HepG2 (cell line): ENCODE results near the gene AGBL1. TPM values are rescaled to one million over a fixed set of nuclear protein-coding genes. Genes with fewer than 3 reads are reported as not detected.

Source experiments
- ATAC-seq: fragments of 200-7000 bp; cut with Tn5 transposase; 3 replicates; pipeline ENCODE4 v1.9.1; 2020; ENCODE audit warnings: mild to moderate bottlenecking, moderate library complexity
- BruUV-seq: library from RNA; stranded (reverse); fragments of 400-500 nt; replicated peaks from 2 replicates; lab custom pipeline; 2021; lab: Mats Ljungman, UMichigan
- CTCF ChIA-PET: fragments of 300-600 bp; formaldehyde crosslinking; extraction: SDS; loops from one replicate; lab custom pipeline; 2021; ENCODE audit warnings: low total read pairs, inconsistent platforms, low intra/inter-chr PET ratio; lab: Yijun Ruan, JAX
- POLR2A ChIA-PET: fragments of 350-600 bp; sonication (Branson Sonifier 250); formaldehyde crosslinking; loops from one replicate; lab custom pipeline; 2020; ENCODE audit warnings: antibody characterized with exemption, inconsistent platforms; lab: Yijun Ruan, JAX
- DNase-seq: peaks from one replicate; pipeline ENCODE4 v3.0.0-alpha.2; 2015; ENCODE audit warnings: low spot score
- FAIRE-seq: peaks from 3 replicates; lab custom pipeline; 2011; peaks lifted over from hg19 to GRCh38; lab: Jason Lieb, UNC
- H2AFZ ChIP-seq: one replicate; pipeline ENCODE4 v1.6.1; 2011; ENCODE audit warnings: low read length, inconsistent platforms
- H3K27ac ChIP-seq: fragments of 300-600 bp; 3 replicates; pipeline ENCODE4 v1.8.0; 2011; ENCODE audit warnings: mixed run types, mild to moderate bottlenecking, mixed read lengths, low read length, inconsistent platforms; ENCODE audit not compliant: insufficient read depth; ENCODE audit errors: extremely low read length
- H3K27me3 ChIP-seq, 2 experiments: fragments of 200-600 bp in 1 of 2; 2 replicates in 1 of 2; 3 replicates in 1 of 2; pipeline versions ENCODE4 v1.6.0 to v1.8.0; 2011; ENCODE audit warnings: low read length in 2 of 2, mild to moderate bottlenecking in 2 of 2, moderate library complexity in 2 of 2, inconsistent platforms in 1 of 2; ENCODE audit not compliant: insufficient read depth in 2 of 2, control insufficient read depth in 1 of 2
- H3K36me3 ChIP-seq, 2 experiments: fragments of 200-600 bp in 1 of 2; replicated peaks in 1 of 2; 2 replicates in 1 of 2; 3 replicates in 1 of 2; pipeline versions ENCODE4 v1.5.1 to v1.8.0; 2011; ENCODE audit warnings: low read length in 2 of 2, inconsistent platforms in 1 of 2; ENCODE audit not compliant: insufficient read depth in 2 of 2, control insufficient read depth in 1 of 2
- H3K4me1 ChIP-seq: 2 replicates; pipeline ENCODE4 v1.5.1; 2012; ENCODE audit warnings: low read length, inconsistent platforms; ENCODE audit not compliant: insufficient read depth
- H3K4me2 ChIP-seq: 2 replicates; pipeline ENCODE4 v1.6.0; 2011; ENCODE audit warnings: low read depth, low read length, inconsistent platforms
- H3K4me3 ChIP-seq, 3 experiments: fragments of 200-600 bp in 1 of 3; sonication (generic), shearing (Covaris generic) in 1 of 3; replicated peaks in 1 of 3; 2 replicates each; pipeline ENCODE4 v1.5.1; 2011 to 2016; ENCODE audit warnings: low read length in 3 of 3, inconsistent platforms in 2 of 3, low read depth in 2 of 3, mild to moderate bottlenecking in 2 of 3, control low read depth in 1 of 3, mixed read lengths in 1 of 3; ENCODE audit not compliant: insufficient read depth in 1 of 3
- H3K79me2 ChIP-seq: one replicate; pipeline ENCODE4 v1.6.1; 2011; ENCODE audit warnings: low read length, inconsistent platforms; ENCODE audit not compliant: insufficient read depth
- H3K9ac ChIP-seq: 2 replicates; pipeline ENCODE4 v1.6.0; 2011; ENCODE audit warnings: mild to moderate bottlenecking, low read depth, low read length, inconsistent platforms; ENCODE audit not compliant: insufficient read depth
- H3K9me3 ChIP-seq: 2 replicates; pipeline ENCODE4 v1.5.1; 2012; ENCODE audit warnings: mild to moderate bottlenecking, low read length
- H4K20me1 ChIP-seq: 2 replicates; pipeline ENCODE4 v1.6.0; 2011; ENCODE audit warnings: inconsistent platforms, mild to moderate bottlenecking, low read length, moderate library complexity; ENCODE audit not compliant: insufficient read depth
- DMAP1 ChIP-seq: IDR thresholded peaks from 2 replicates; pipeline ENCODE4 v1.6.1; 2016
- FOXA1 ChIP-seq, 2 experiments: fragments of 450-650 bp in 1 of 2; sonication (generic) in 1 of 2; formaldehyde crosslinking in 1 of 2; IDR thresholded peaks; 2 replicates each; pipeline versions ENCODE4 v1.4.0 to v1.6.1; 2016 to 2020; ENCODE audit warnings: missing genetic modification reagents in 1 of 2
- HNF4G ChIP-seq, 2 experiments: sonication (generic) in 1 of 2; formaldehyde crosslinking in 1 of 2; IDR thresholded peaks; 2 replicates each; pipeline versions ENCODE4 v1.4.0 to v1.6.1; 2011 to 2020; ENCODE audit warnings: borderline replicate concordance in 2 of 2, low read depth in 2 of 2, mild to moderate bottlenecking in 2 of 2, low read length in 1 of 2, missing genetic modification reagents in 1 of 2, moderate library complexity in 1 of 2
- KDM3A ChIP-seq: IDR thresholded peaks from 2 replicates; pipeline ENCODE4 v1.6.1; 2018; ENCODE audit warnings: low read depth, missing compliant biosample characterization
- MXD4 ChIP-seq: IDR thresholded peaks from 2 replicates; pipeline ENCODE4 v1.6.1; 2016; ENCODE audit warnings: mild to moderate bottlenecking, missing biosample characterization, missing genetic modification reagents
- NBN ChIP-seq: fragments of 450-650 bp; conservative IDR thresholded peaks from 2 replicates; pipeline ENCODE4 v1.6.1; 2017
- ZBTB3 ChIP-seq: sonication (generic); formaldehyde crosslinking; IDR thresholded peaks from 2 replicates; pipeline ENCODE4 v1.4.0; 2020; ENCODE audit warnings: low read depth, mild to moderate bottlenecking, moderate library complexity, missing genetic modification reagents, borderline replicate concordance
- ZNF17 ChIP-seq: sonication (generic); formaldehyde crosslinking; IDR thresholded peaks from 2 replicates; pipeline ENCODE4 v1.5.0; 2020; ENCODE audit warnings: mild to moderate bottlenecking, missing genetic modification reagents
- ZNF274 ChIP-seq: sonication (generic); formaldehyde crosslinking; IDR thresholded peaks from 2 replicates; pipeline ENCODE4 v1.5.1; 2020; ENCODE audit warnings: mild to moderate bottlenecking, missing genetic modification reagents
- ZNF460 ChIP-seq: sonication (generic); formaldehyde crosslinking; IDR thresholded peaks from 2 replicates; pipeline ENCODE4 v1.5.1; 2020; ENCODE audit warnings: missing genetic modification reagents, mild to moderate bottlenecking, borderline replicate concordance
- ZNF550 ChIP-seq: sonication (generic); formaldehyde crosslinking; IDR thresholded peaks from 2 replicates; pipeline ENCODE4 v1.4.0; 2020; ENCODE audit warnings: mild to moderate bottlenecking, missing genetic modification reagents, borderline replicate concordance
- ZNF713 ChIP-seq: sonication (generic); formaldehyde crosslinking; IDR thresholded peaks from 2 replicates; pipeline ENCODE4 v1.4.0; 2020; ENCODE audit warnings: mild to moderate bottlenecking, missing genetic modification reagents
- ZNF792 ChIP-seq: IDR thresholded peaks from 2 replicates; pipeline ENCODE4 v1.6.1; 2016
- in situ Hi-C: cut with HindIII; loops from 2 replicates; pipeline ENCODE4 v1.10.0; 2017; ENCODE audit warnings: low pct_unique_long_range_greater_than_20kb; ENCODE audit not compliant: extremely low pct_ligation_motif_present
- intact Hi-C: fragments of 100-400 bp; cut with micrococcal nuclease; formaldehyde crosslinking; loops from one replicate; pipeline ENCODE4 v1.10.0; 2022; ENCODE audit not compliant: unreplicated experiment
- polyA plus RNA-seq, 8 experiments: library from polyadenylated mRNA; depleted of rRNA in 3 of 8; stranded (reverse) in 7 of 8; unstranded in 1 of 8; fragments of >200 nt; fragmentation: Illumina TruSeq in 4 of 8; extraction: Trizol in 4 of 8; gene quantifications; 2 replicates each; pipeline versions ENCODE4 v1.2.1 to v1.2.3, GENCODE V29; 2011 to 2016; ENCODE audit warnings: low read depth in 4 of 8, missing spikeins in 1 of 8, mixed read lengths in 1 of 8; ENCODE audit not compliant: insufficient read depth in 1 of 8
- total RNA-seq, 5 experiments: library from RNA; depleted of rRNA; stranded (reverse); fragments of >200 nt; fragmentation: Illumina TruSeq; extraction: Trizol; gene quantifications; 2 replicates each; pipeline ENCODE4 v1.2.3, GENCODE V29; 2016; ENCODE audit warnings: low read depth in 1 of 5
- TF ChIP-seq, protein P1 (sequence below): sonication (generic); formaldehyde crosslinking; IDR thresholded peaks from 2 replicates; pipeline ENCODE4 v1.4.0; 2020; ENCODE audit warnings: mild to moderate bottlenecking, missing genetic modification reagents
- TF ChIP-seq, protein P2 (sequence below): sonication (generic); formaldehyde crosslinking; conservative IDR thresholded peaks from 2 replicates; pipeline ENCODE4 v1.4.0; 2020; ENCODE audit warnings: missing genetic modification reagents

AGBL1 gene
- total and polyA plus RNA-seq, 2 of the 13 experiments (the other 11 are each of a cell fraction or from before 2014, with no cell fraction given): 0.01 TPM; not detected in 1

DNA sequence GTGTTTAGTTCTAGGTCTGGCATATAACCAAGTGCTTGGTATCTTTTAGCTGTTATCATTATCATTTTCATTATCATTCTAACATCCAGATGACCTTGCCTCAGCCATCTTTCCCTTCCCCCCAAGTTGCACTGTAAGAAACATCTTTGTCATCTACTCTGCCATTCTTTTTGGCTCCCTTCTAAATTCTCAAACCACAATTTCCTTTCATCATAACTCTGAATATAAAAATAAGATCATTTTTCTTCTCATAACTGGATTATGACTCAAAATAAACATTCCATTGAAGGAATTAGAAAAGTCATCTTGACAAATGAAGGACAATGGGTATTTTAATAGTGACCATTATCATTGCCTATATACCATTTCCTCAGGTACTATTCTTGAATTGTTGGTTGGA is 786.2 kb downstream of the AGBL1 start:
- no peak for ATAC-seq
- no peak overlapping the region for H3K9ac ChIP-seq
- intact Hi-C loops (no loop called here), in situ Hi-C loops (no loop called here)
- H3K9me3 ChIP-seq: peaks cover 93% of the 10 kb centered on the region
- H2AFZ ChIP-seq: no peak overlapping the region
- H3K4me3 ChIP-seq: no peak overlapping the region
- no peaks in the 10 kb centered on the region for H3K4me1 ChIP-seq
- POLR2A ChIA-PET: no interaction called here
- no peak for DNase-seq
- CTCF ChIA-PET: no interaction called here
- H3K36me3 ChIP-seq: no peaks in the 10 kb centered on the region
- H3K27me3 ChIP-seq: no peaks in the 10 kb centered on the region
- TF ChIP-seq HNF4G (IDR thresholded peaks at IDR 0.05; ENCODE audit: borderline replicate concordance, low read depth, low read length) (no peak), HNF4G (CRISPR knock-in tag; IDR thresholded peaks at IDR 0.05; ENCODE audit: borderline replicate concordance, low read depth) (no peak), ZNF550 (CRISPR knock-in tag) (no peak), KDM3A (no peak), ZNF17 (no peak), FOXA1 (IDR thresholded peaks at IDR 0.05) (no peak), FOXA1 (CRISPR knock-in tag; IDR thresholded peaks at IDR 0.05) (no peak), NBN (no peak), ZBTB3 (CRISPR knock-in tag) (no peak), ZNF792 (CRISPR knock-in tag) (no peak), MXD4 (CRISPR knock-in tag) (no peak), ZNF274 (CRISPR knock-in tag) (no peak), DMAP1 (CRISPR knock-in tag) (no peak), ZNF713 (no peak), ZNF460 (no peak)
- TF ChIP-seq, protein P1, sequence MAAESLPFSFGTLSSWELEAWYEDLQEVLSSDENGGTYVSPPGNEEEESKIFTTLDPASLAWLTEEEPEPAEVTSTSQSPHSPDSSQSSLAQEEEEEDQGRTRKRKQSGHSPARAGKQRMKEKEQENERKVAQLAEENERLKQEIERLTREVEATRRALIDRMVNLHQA: no peak
- TF ChIP-seq, protein P2, sequence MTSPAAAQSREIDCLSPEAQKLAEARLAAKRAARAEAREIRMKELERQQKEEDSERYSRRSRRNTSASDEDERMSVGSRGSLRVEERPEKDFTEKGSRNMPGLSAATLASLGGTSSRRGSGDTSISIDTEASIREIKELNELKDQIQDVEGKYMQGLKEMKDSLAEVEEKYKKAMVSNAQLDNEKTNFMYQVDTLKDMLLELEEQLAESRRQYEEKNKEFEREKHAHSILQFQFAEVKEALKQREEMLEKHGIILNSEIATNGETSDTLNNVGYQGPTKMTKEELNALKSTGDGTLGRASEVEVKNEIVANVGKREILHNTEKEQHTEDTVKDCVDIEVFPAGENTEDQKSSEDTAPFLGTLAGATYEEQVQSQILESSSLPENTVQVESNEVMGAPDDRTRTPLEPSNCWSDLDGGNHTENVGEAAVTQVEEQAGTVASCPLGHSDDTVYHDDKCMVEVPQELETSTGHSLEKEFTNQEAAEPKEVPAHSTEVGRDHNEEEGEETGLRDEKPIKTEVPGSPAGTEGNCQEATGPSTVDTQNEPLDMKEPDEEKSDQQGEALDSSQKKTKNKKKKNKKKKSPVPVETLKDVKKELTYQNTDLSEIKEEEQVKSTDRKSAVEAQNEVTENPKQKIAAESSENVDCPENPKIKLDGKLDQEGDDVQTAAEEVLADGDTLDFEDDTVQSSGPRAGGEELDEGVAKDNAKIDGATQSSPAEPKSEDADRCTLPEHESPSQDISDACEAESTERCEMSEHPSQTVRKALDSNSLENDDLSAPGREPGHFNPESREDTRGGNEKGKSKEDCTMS: no peak
- BruUV-seq: no TSS peak
- H3K79me2 ChIP-seq: no peaks in the 10 kb centered on the region
- no peaks in the 10 kb centered on the region for H4K20me1 ChIP-seq
- FAIRE-seq: no peak
- H3K27ac ChIP-seq: no peak overlapping the region
- H3K4me2 ChIP-seq: no peak overlapping the region
